Diencephalon (tissue), 1 donor: ENCODE results near the gene CD300A. TPM values are rescaled to one million over a fixed set of nuclear protein-coding genes. Genes with fewer than 3 reads are reported as not detected.

Experiments used
- small RNA-seq: library from RNA; depleted of rRNA; stranded (forward); fragments of <200 nt; gene quantifications from one replicate; pipeline ENCODE3, GENCODE V24; 2014
- total RNA-seq: library from RNA; depleted of rRNA; stranded (reverse); fragments of >200 nt; gene quantifications from one replicate; pipeline ENCODE4 v1.2.3, GENCODE V29; 2014

CD300A gene
- 6.2 TPM for total RNA-seq

GRCh38 chr17:74466111-74466827, at the start of gene CD300A:
Gene CD300A, plus strand, starts transcription at chr17:74466634. Its CDS starts 70 bp downstream, at chr17:74466704.

GRCh38 chr17:74431568-74432423, 34.6 kb upstream of the CD300A start, which contains the start of gene GPRC5C:
Gene GPRC5C, plus strand, starts transcription at chr17:74432088. Its CDS starts 7,689 bp downstream, at chr17:74439777.

GRCh38 chr17:74531231-74531761, 64.9 kb downstream of the CD300A start, which contains the start of gene CD300LB:
Gene CD300LB, minus strand, starts transcription at chr17:74531475. Its CDS starts 125 bp downstream, at chr17:74531350.

Small RNA genes within 50 kb of the gene (small RNA-seq; reads per million reads assigned to genes)
- gene RNA5SP448: not detected

Other genes starting within 250 kb of the CD300A start
- gene DNAI2, start 192.4 kb upstream of the CD300A start, total RNA-seq: 0.92 TPM
- gene KIF19, start 140.4 kb upstream of the CD300A start, total RNA-seq: 2.3 TPM
- 20.8 TPM for gene BTBD17, start 104.8 kb upstream of the CD300A start, total RNA-seq
- gene GPR142, start 99.1 kb upstream of the CD300A start, total RNA-seq: not detected
- 9.9 TPM for gene GPRC5C, start 34.5 kb upstream of the CD300A start, total RNA-seq
- gene CD300LB, start 64.8 kb downstream of the CD300A start, total RNA-seq: not detected
- gene CD300C, start 79.5 kb downstream of the CD300A start, total RNA-seq: 0.46 TPM
- gene CD300H, start 100.9 kb downstream of the CD300A start, total RNA-seq: not detected
- not detected for gene CD300LD, start 125.6 kb downstream of the CD300A start, total RNA-seq
- gene CD300E, start 157.1 kb downstream of the CD300A start, total RNA-seq: not detected
- 0.46 TPM for gene CD300LF, start 246.3 kb downstream of the CD300A start, total RNA-seq